GM12878 (cell line): ENCODE data around the gene BSND. TPM values are rescaled to one million over a fixed set of nuclear protein-coding genes. Genes with fewer than 3 reads are reported as not detected.

Experiments
- ATAC-seq: fragments of 200-7000 bp; cut with Tn5 transposase; 3 replicates; pipeline ENCODE4 v1.9.1; 2020; ENCODE audit warnings: mild to moderate bottlenecking, moderate library complexity
- BruUV-seq: library from RNA; stranded (reverse); fragments of 400-500 nt; replicated peaks from 2 replicates; lab custom pipeline; 2021; lab: Mats Ljungman, UMichigan
- CTCF ChIA-PET: fragments of 300-600 bp; sonication (Branson Sonifier 250); formaldehyde crosslinking; extraction: SDS; loops from one replicate; lab custom pipeline; 2021; ENCODE audit warnings: inconsistent platforms; lab: Yijun Ruan, JAX
- POLR2A ChIA-PET: fragments of 350-600 bp; formaldehyde crosslinking; extraction: SDS; loops from one replicate; lab custom pipeline; 2021; ENCODE audit warnings: inconsistent platforms; lab: Charles Lee
- RAD21 ChIA-PET: fragments of 300-600 bp; sonication (Branson Sonifier 250); formaldehyde crosslinking; loops from one replicate; lab custom pipeline; 2023; ENCODE audit warnings: antibody characterized with exemption; ENCODE audit not compliant: unreplicated experiment; lab: Charles Lee
- SMC1A ChIA-PET: fragments of 300-600 bp; sonication (Branson Sonifier 250); formaldehyde crosslinking; loops from one replicate; lab custom pipeline; 2023; ENCODE audit not compliant: unreplicated experiment, uncharacterized antibody; lab: Charles Lee
- DNase-seq: peaks from one replicate; pipeline ENCODE4 v3.0.0-alpha.2; 2011; ENCODE audit warnings: low read depth, low spot score
- FAIRE-seq: peaks from 3 replicates; lab custom pipeline; 2011; peaks lifted over from hg19 to GRCh38; lab: Jason Lieb, UNC
- H2AFZ ChIP-seq: 2 replicates; pipeline ENCODE4 v1.6.0; 2011; ENCODE audit warnings: low read depth, low read length, control low read depth; ENCODE audit not compliant: control insufficient read depth
- H3K27ac ChIP-seq: 2 replicates; pipeline ENCODE4 v1.5.1; 2011; ENCODE audit warnings: control low read depth; ENCODE audit not compliant: control insufficient read depth, insufficient read depth
- H3K27me3 ChIP-seq, 2 experiments: replicated peaks in 1 of 2; 2 replicates each; pipeline versions ENCODE4 v1.6.0 to v1.6.1; 2011; ENCODE audit warnings: low read length in 1 of 2; ENCODE audit not compliant: control insufficient read depth in 2 of 2, insufficient read depth in 2 of 2
- H3K36me3 ChIP-seq, 2 experiments: 2 replicates each; pipeline ENCODE4 v1.5.1; 2011; ENCODE audit warnings: low read length in 1 of 2; ENCODE audit not compliant: control insufficient read depth in 2 of 2, insufficient read depth in 2 of 2
- H3K4me1 ChIP-seq: 2 replicates; pipeline ENCODE4 v1.6.1; 2011; ENCODE audit warnings: mild to moderate bottlenecking, low read length, moderate library complexity, mixed read lengths; ENCODE audit not compliant: control insufficient read depth, insufficient read depth
- H3K4me2 ChIP-seq: 2 replicates; pipeline ENCODE4 v1.6.0; 2011; ENCODE audit warnings: control low read depth; ENCODE audit not compliant: control insufficient read depth, insufficient read depth
- H3K4me3 ChIP-seq: fragments of 200-600 bp; sonication (generic); 2 replicates; pipeline ENCODE4 v1.5.1; 2016
- H3K79me2 ChIP-seq: 2 replicates; pipeline ENCODE4 v1.6.0; 2011; ENCODE audit warnings: low read length; ENCODE audit not compliant: control insufficient read depth, insufficient read depth
- H3K9ac ChIP-seq: 2 replicates; pipeline ENCODE4 v1.8.0; 2011; ENCODE audit warnings: low read length, control low read depth, mixed read lengths; ENCODE audit not compliant: control insufficient read depth, insufficient read depth
- H3K9me3 ChIP-seq: replicated peaks from 3 replicates; pipeline ENCODE4 v1.5.1; 2011; ENCODE audit warnings: mild to moderate bottlenecking, low read length; ENCODE audit not compliant: control insufficient read depth, insufficient read depth
- H4K20me1 ChIP-seq: 2 replicates; pipeline ENCODE4 v1.6.0; 2011; ENCODE audit not compliant: control insufficient read depth, insufficient read depth
- EP300 ChIP-seq, 2 experiments: fragments of 150-350 bp in 1 of 2; IDR thresholded peaks; 2 replicates each; pipeline ENCODE4 v1.6.1; 2011 to 2012; ENCODE audit warnings: low read depth in 2 of 2, low read length in 2 of 2, borderline replicate concordance in 1 of 2, improper control_type of control experiment in 1 of 2, inconsistent platforms in 1 of 2; ENCODE audit not compliant: control insufficient read depth in 1 of 2
- IKZF1 ChIP-seq: fragments of 450-650 bp; conservative IDR thresholded peaks from 2 replicates; pipeline ENCODE4 v1.6.1; 2017; ENCODE audit warnings: antibody characterized with exemption, mild to moderate bottlenecking
- JUND ChIP-seq: IDR thresholded peaks from 2 replicates; pipeline ENCODE4 v1.6.1; 2012; ENCODE audit warnings: low read depth, mild to moderate bottlenecking, low read length, improper control_type of control experiment, moderate library complexity
- POU2F2 ChIP-seq: IDR thresholded peaks from 3 replicates; pipeline ENCODE4 v1.6.1; 2011; ENCODE audit warnings: low read depth, mild to moderate bottlenecking, low read length, borderline replicate concordance
- SP1 ChIP-seq: IDR thresholded peaks from one replicate; pipeline ENCODE4 v1.6.1; 2011; ENCODE audit warnings: low read depth, low read length
- ZNF207 ChIP-seq: fragments of 450-650 bp; IDR thresholded peaks from 2 replicates; pipeline ENCODE4 v1.6.1; 2014; ENCODE audit warnings: antibody characterized with exemption, mild to moderate bottlenecking, borderline replicate concordance
- ZNF384 ChIP-seq: IDR thresholded peaks from 2 replicates; pipeline ENCODE4 v1.6.1; 2012; ENCODE audit warnings: low read depth, mild to moderate bottlenecking, low read length, improper control_type of control experiment, borderline replicate concordance
- WGBS: methylation state at CpG from one replicate; pipeline ENCODE4 v1.1.6; 2016; ENCODE audit warnings: low lambda C conversion rate; ENCODE audit not compliant: insufficient replicate concordance, insufficient coverage; ENCODE audit errors: missing lambda C conversion rate; 5-methylcytosine and 5-hydroxymethylcytosine counted together
- in situ Hi-C: fragments of 300-500 bp; cut with MboI; formaldehyde crosslinking; loops from 9 replicates; pipeline ENCODE4 v1.14.3; 2018; ENCODE audit warnings: mixed read lengths
- intact Hi-C: fragments of 100-400 bp; cut with micrococcal nuclease; formaldehyde crosslinking; loops from one replicate; pipeline ENCODE4 v1.14.2; 2022; ENCODE audit not compliant: unreplicated experiment
- polyA plus RNA-seq, 11 experiments: library from polyadenylated mRNA; depleted of rRNA in 4 of 11; unstranded in 6 of 11; stranded (reverse) in 5 of 11; fragments of >200 nt; fragmentation: Nextera tagmentation in 4 of 11; fragmentation: Illumina TruSeq in 1 of 11; extraction: Ambion mirVana in 4 of 11; extraction: Trizol in 1 of 11; gene quantifications; 1 replicate in 1 of 11; 2 replicates in 10 of 11; pipeline versions ENCODE4 v1.2.1 to v1.2.3, GENCODE V29; 2011 to 2016; ENCODE audit warnings: inconsistent platforms in 2 of 11, missing spikeins in 2 of 11, low read depth in 1 of 11
- total RNA-seq, 4 experiments: library from RNA; depleted of rRNA in 3 of 4; stranded (reverse); fragments of >200 nt in 3 of 4; fragmentation: Illumina TruSeq in 1 of 4; extraction: Trizol in 1 of 4; gene quantifications; 2 replicates each; pipeline versions ENCODE4 v1.2.1 to v1.2.3, GENCODE V29; 2013 to 2021

Gene BSND
- total and polyA plus RNA-seq, 10 of the 15 experiments (the other 5 are each of a cell fraction or from before 2014, with no cell fraction given): not detected

GRCh38 chr1:55034476-55035133 is 35.9 kb downstream of the BSND start:
- H3K4me3 ChIP-seq: no peak overlapping the region
- no peak for DNase-seq
- no peaks in the 10 kb centered on the region for H3K79me2 ChIP-seq
- no peaks in the 10 kb centered on the region; the same call in 1 of the 2 replicates for H4K20me1 ChIP-seq
- TF ChIP-seq ZNF384: no peak
- TF ChIP-seq SP1: no peak
- TF ChIP-seq EP300 (IDR thresholded peaks at IDR 0.05; ENCODE audit: borderline replicate concordance in 1 of 2, control insufficient read depth in 1 of 2, low read depth in 2 of 2, low read length in 2 of 2): no peak
- TF ChIP-seq IKZF1: no peak
- no peak for TF ChIP-seq JUND
- no peak for TF ChIP-seq POU2F2
- TF ChIP-seq ZNF207: no peak
- ChIA-PET SMC1A (no interaction called here), POLR2A (no interaction called here), CTCF (interaction anchor here (1.4 kb wide), 1 partner anchor 12 kb away, joined by 7 read pairs; no protein-coding TSS in a partner anchor), RAD21 (interaction anchor here (0.6 kb wide), 1 partner anchor 87 kb away, joined by 3 read pairs; no protein-coding TSS in a partner anchor)
- no peak overlapping the region for H3K27ac ChIP-seq
- H3K9me3 ChIP-seq: no peaks in the 10 kb centered on the region
- peaks cover 5 to 13% of the 10 kb centered on the region in 2 experiments for H3K27me3 ChIP-seq
- no peaks in the 10 kb centered on the region for H3K4me1 ChIP-seq
- WGBS: 56% methylated on average over 6 of the region's 6 CpGs
- no peaks in the 10 kb centered on the region for H3K36me3 ChIP-seq
- in situ Hi-C loops (loop anchor here (5.0 kb wide), 1 partner anchor 52 kb away; the partner anchor contains the start of gene TMEM61), intact Hi-C loops (no loop called here)
- H3K4me2 ChIP-seq: no peak overlapping the region
- no peak overlapping the region for H2AFZ ChIP-seq
- no peak overlapping the region for H3K9ac ChIP-seq
- ATAC-seq: no peak
- no peak for FAIRE-seq
- no TSS peak for BruUV-seq
